ENCODE results near the gene LIMS2.
A peak's percentile ranks its signal among the peaks of the same experiment; 100 is the strongest.

GRCh38 chr2:127649684-127650040 is 25.7 kb downstream of the LIMS2 start:
- peak; percentile 69 to 92 (median 88) for TF ChIP-seq CTCF (IDR thresholded peaks at IDR 0.05)
- TF ChIP-seq POLR2A (IDR thresholded peaks at IDR 0.05), result no peak

All from right lobe of liver (tissue), 4 donors.